Ovary (tissue), 3 donors: ENCODE results near the gene RPL26.

Source experiments
- CTCF ChIP-seq, 3 donors: fragments of 450-650 bp in 2 of 3; fragments of 200-600 bp in 1 of 3; IDR thresholded peaks; one replicate each; pipeline versions ENCODE4 v1.5.1 to v1.8.0; 2016 to 2022; ENCODE audit warnings: antibody characterized with exemption in 3 of 3, mild to moderate bottlenecking in 1 of 3
- EP300 ChIP-seq: sonication (generic); formaldehyde crosslinking; IDR thresholded peaks from one replicate; pipeline ENCODE4 v1.6.1; 2017; ENCODE audit warnings: antibody characterized with exemption
- POLR2A ChIP-seq: fragments of 450-650 bp; IDR thresholded peaks from one replicate; pipeline ENCODE4 v1.6.1; 2017; ENCODE audit warnings: antibody characterized with exemption, mild to moderate bottlenecking, moderate library complexity
- donor health status: DM: no; HTN: no; CAD: no.

GRCh38 chr17:8332128-8332527, 50.9 kb downstream of the RPL26 start:
- TF ChIP-seq EP300 (no peak), CTCF (IDR thresholded peaks at IDR 0.05) (no peak), POLR2A (no peak)
